ENCODE results near the gene DSP. TPM values are rescaled to one million over a fixed set of nuclear protein-coding genes. Genes with fewer than 3 reads are reported as not detected.

The DSP gene
- total and polyA plus RNA-seq, 10 of the 15 experiments (the other 5 are each of a cell fraction or from before 2014, with no cell fraction given): under 0.01 to 0.36 (median 0.04) TPM; not detected in 4

- H3K27ac ChIP-seq (ENCODE audit: control insufficient read depth, insufficient read depth): no peak overlapping the region
- H3K4me2 ChIP-seq (ENCODE audit: control insufficient read depth, insufficient read depth): no peak overlapping the region
- H2AFZ ChIP-seq (ENCODE audit: control insufficient read depth, low read depth, low read length): no peak overlapping the region
- BruUV-seq (replicated peaks): no TSS peak
- H3K4me1 ChIP-seq (ENCODE audit: control insufficient read depth, insufficient read depth, low read length): no peaks in the 10 kb centered on the region
- no peaks in the 10 kb centered on the region for H3K9me3 ChIP-seq (replicated peaks; ENCODE audit: control insufficient read depth, insufficient read depth, low read length)
- H3K36me3 ChIP-seq (ENCODE audit: control insufficient read depth in 2 of 2, insufficient read depth in 2 of 2, low read length in 1 of 2): no peaks in the 10 kb centered on the region
- no peak overlapping the region for H3K4me3 ChIP-seq
- ChIA-PET RAD21 (ENCODE audit: unreplicated experiment) (no interaction called here), POLR2A (interaction anchor here (0.6 kb wide), 1 partner anchor 13 kb away, joined by 3 read pairs; no protein-coding TSS in a partner anchor), SMC1A (ENCODE audit: uncharacterized antibody, unreplicated experiment) (interaction anchor here (1.2 kb wide), 1 partner anchor 13 kb away, joined by 4 read pairs; no protein-coding TSS in a partner anchor), CTCF (interaction anchor here (1.0 to 1.2 kb wide), 2 partner anchors 10 to 67 kb away, joined by 3 read pairs; no protein-coding TSS in a partner anchor)
- intact Hi-C loops (cut with micrococcal nuclease; ENCODE audit: unreplicated experiment) (no loop called here), in situ Hi-C loops (cut with MboI) (no loop called here)
- ATAC-seq (no peak), DNase-seq (ENCODE audit: low read depth, low spot score) (no peak), FAIRE-seq (no peak)
- WGBS (ENCODE audit: insufficient coverage, insufficient replicate concordance, low lambda C conversion rate, missing lambda C conversion rate): 46% methylated on average over 6 of the region's 6 CpGs
- no peaks in the 10 kb centered on the region for H4K20me1 ChIP-seq (ENCODE audit: control insufficient read depth, insufficient read depth)
- H3K9ac ChIP-seq (ENCODE audit: control insufficient read depth, insufficient read depth, low read length): no peak overlapping the region
- peaks cover 10 to 17% of the 10 kb centered on the region in 2 experiments for H3K27me3 ChIP-seq (replicated peaks in 1 of 2; ENCODE audit: control insufficient read depth in 2 of 2, insufficient read depth in 2 of 2, low read length in 1 of 2)
- no peak for TF ChIP-seq CBFB (IDR thresholded peaks at IDR 0.05; ENCODE audit: low read depth)
- TF ChIP-seq ZNF384 (IDR thresholded peaks at IDR 0.05; ENCODE audit: borderline replicate concordance, low read depth, low read length): no peak
- no peak for TF ChIP-seq ZBTB40 (IDR thresholded peaks at IDR 0.05; ENCODE audit: borderline replicate concordance)
- TF ChIP-seq GABPA (IDR thresholded peaks at IDR 0.05; ENCODE audit: low read depth): no peak
- TF ChIP-seq IRF5 (IDR thresholded peaks at IDR 0.05; ENCODE audit: borderline replicate concordance): no peak
- no peak for TF ChIP-seq EP300 (IDR thresholded peaks at IDR 0.05; ENCODE audit: borderline replicate concordance in 1 of 2, control insufficient read depth in 1 of 2, low read depth in 2 of 2, low read length in 2 of 2)
- TF ChIP-seq WRNIP1 (IDR thresholded peaks at IDR 0.05; ENCODE audit: borderline replicate concordance, low read depth, low read length): no peak
- TF ChIP-seq RELA (IDR thresholded peaks at IDR 0.05; ENCODE audit: borderline replicate concordance, partially characterized antibody): no peak
- no peak for TF ChIP-seq SP1 (IDR thresholded peaks at IDR 0.05; ENCODE audit: low read depth, low read length)
- TF ChIP-seq JUND (IDR thresholded peaks at IDR 0.05; ENCODE audit: low read depth, low read length): no peak
- TF ChIP-seq SMAD5 (IDR thresholded peaks at IDR 0.05; ENCODE audit: low read depth): no peak
- no peak for TF ChIP-seq HCFC1 (IDR thresholded peaks at IDR 0.05; ENCODE audit: low read length)
- TF ChIP-seq NFYA (IDR thresholded peaks at IDR 0.05; ENCODE audit: borderline replicate concordance, low read depth, low read length): no peak
- TF ChIP-seq CREB1 (IDR thresholded peaks at IDR 0.05; ENCODE audit: low read depth): no peak
- no peak for TF ChIP-seq SREBF1 (IDR thresholded peaks at IDR 0.05; ENCODE audit: low read length)
- TF ChIP-seq FOXM1 (IDR thresholded peaks at IDR 0.05; ENCODE audit: low read depth, low read length): no peak
- TF ChIP-seq RCOR1 (conservative IDR thresholded peaks at IDR 0.05; ENCODE audit: low read depth, low read length): no peak
- H3K79me2 ChIP-seq (ENCODE audit: control insufficient read depth, insufficient read depth, low read length): no peaks in the 10 kb centered on the region
Measured at GRCh38 chr6:7546020-7546369, 4.5 kb downstream of the DSP start.
